ENCODE data around the gene RNF8. TPM values are rescaled to one million over a fixed set of nuclear protein-coding genes. Genes with fewer than 3 reads are reported as not detected.

RNF8 gene
- total and polyA plus RNA-seq, 9 of the 15 experiments (the other 6 are each of a cell fraction or from before 2014, with no cell fraction given) = 10.6 to 47.0 (median 37.5) TPM

- no peak for TF ChIP-seq ZNF224 (CRISPR knock-in tag; IDR thresholded peaks at IDR 0.05)
- peak; percentile 75 to 92; a peak in 3 of 4 replicates for TF ChIP-seq TEAD1 (CRISPR knock-in tag; IDR thresholded peaks at IDR 0.05)
- no peak for TF ChIP-seq CBX1 (IDR thresholded peaks at IDR 0.05; ENCODE audit: low read depth)
- no peak for TF ChIP-seq NFE2L1 (tag; IDR thresholded peaks at IDR 0.05; ENCODE audit: borderline replicate concordance, low read depth)
- no peak for TF ChIP-seq RERE (CRISPR knock-in tag; IDR thresholded peaks at IDR 0.05; ENCODE audit: borderline replicate concordance)
- no peak for TF ChIP-seq MIER1 (IDR thresholded peaks at IDR 0.05; ENCODE audit: low read depth)
- TF ChIP-seq KAT2B (IDR thresholded peaks at IDR 0.05; ENCODE audit: low read depth, low read length) = no peak
- peak; percentile 76 for TF ChIP-seq USF2 (CRISPR knock-in tag; IDR thresholded peaks at IDR 0.05)
- TF ChIP-seq CBX2 (IDR thresholded peaks at IDR 0.05; ENCODE audit: insufficient read depth, low read length, poor library complexity, severe bottlenecking) = no peak
- TF ChIP-seq NR2C2 (CRISPR knock-in tag; IDR thresholded peaks at IDR 0.05) = no peak; the same call in 1 of the 2 replicates
- peak; percentile 68 for TF ChIP-seq NR2C2 (tag; IDR thresholded peaks at IDR 0.05)
- TF ChIP-seq THRAP3 (IDR thresholded peaks at IDR 0.05; ENCODE audit: borderline replicate concordance) = no peak
- TF ChIP-seq SIRT6 (IDR thresholded peaks at IDR 0.05; ENCODE audit: low read depth, low read length) = no peak
- peak; percentile 97 to 99; a peak in 3 of 4 replicates for TF ChIP-seq TBL1XR1 (IDR thresholded peaks at IDR 0.05; ENCODE audit: low read length in 2 of 2)
- peak; percentile 70; the same call in 1 of the 2 replicates for TF ChIP-seq EHMT2 (IDR thresholded peaks at IDR 0.05)
- TF ChIP-seq KAT8 (IDR thresholded peaks at IDR 0.05; ENCODE audit: low read depth) = no peak
- no peak for TF ChIP-seq ZNF561 (CRISPR knock-in tag; conservative IDR thresholded peaks at IDR 0.05)
- TF ChIP-seq ZNF436 (CRISPR knock-in tag; IDR thresholded peaks at IDR 0.05) = no peak
- TF ChIP-seq HNRNPH1 (optimal IDR thresholded peaks at IDR 0.05; ENCODE audit: low read depth, low read length) = no peak
- no peak for TF ChIP-seq ZNF699 (CRISPR knock-in tag; IDR thresholded peaks at IDR 0.05; ENCODE audit: insufficient replicate concordance)
These were observed 39.2 kb upstream of the RNF8 start (continued) for GRCh38 chr6:37314487-37315156.
